ENCODE measurements around the gene SCAF8.

DNA sequence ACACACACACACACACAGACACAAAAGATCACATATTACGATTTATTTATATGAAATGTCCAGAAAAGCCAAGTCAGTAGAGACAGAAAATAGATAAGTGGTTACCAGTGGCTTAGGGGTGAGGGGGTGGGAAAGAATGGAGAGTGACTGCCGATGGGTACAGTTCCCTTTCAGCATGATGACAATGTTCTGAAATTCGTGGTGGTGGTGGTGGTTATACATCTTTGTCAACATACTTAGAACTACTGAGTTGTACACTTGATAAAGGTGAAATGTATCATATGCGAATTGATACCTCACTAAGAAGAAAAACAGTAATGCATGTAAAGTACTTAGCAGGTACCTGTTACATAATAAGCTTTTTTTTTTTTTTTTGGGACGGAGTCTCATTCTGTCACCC lies 124.3 kb downstream of the SCAF8 start:
- TF ChIP-seq, protein P1, sequence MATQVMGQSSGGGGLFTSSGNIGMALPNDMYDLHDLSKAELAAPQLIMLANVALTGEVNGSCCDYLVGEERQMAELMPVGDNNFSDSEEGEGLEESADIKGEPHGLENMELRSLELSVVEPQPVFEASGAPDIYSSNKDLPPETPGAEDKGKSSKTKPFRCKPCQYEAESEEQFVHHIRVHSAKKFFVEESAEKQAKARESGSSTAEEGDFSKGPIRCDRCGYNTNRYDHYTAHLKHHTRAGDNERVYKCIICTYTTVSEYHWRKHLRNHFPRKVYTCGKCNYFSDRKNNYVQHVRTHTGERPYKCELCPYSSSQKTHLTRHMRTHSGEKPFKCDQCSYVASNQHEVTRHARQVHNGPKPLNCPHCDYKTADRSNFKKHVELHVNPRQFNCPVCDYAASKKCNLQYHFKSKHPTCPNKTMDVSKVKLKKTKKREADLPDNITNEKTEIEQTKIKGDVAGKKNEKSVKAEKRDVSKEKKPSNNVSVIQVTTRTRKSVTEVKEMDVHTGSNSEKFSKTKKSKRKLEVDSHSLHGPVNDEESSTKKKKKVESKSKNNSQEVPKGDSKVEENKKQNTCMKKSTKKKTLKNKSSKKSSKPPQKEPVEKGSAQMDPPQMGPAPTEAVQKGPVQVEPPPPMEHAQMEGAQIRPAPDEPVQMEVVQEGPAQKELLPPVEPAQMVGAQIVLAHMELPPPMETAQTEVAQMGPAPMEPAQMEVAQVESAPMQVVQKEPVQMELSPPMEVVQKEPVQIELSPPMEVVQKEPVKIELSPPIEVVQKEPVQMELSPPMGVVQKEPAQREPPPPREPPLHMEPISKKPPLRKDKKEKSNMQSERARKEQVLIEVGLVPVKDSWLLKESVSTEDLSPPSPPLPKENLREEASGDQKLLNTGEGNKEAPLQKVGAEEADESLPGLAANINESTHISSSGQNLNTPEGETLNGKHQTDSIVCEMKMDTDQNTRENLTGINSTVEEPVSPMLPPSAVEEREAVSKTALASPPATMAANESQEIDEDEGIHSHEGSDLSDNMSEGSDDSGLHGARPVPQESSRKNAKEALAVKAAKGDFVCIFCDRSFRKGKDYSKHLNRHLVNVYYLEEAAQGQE (IDR thresholded peaks at IDR 0.05; ENCODE audit: insufficient read depth in 1 of 2, low read depth in 2 of 2, low read length in 2 of 2) = no peak
- TF ChIP-seq SIN3A (IDR thresholded peaks at IDR 0.05; ENCODE audit: borderline replicate concordance, insufficient read depth, low read length) (no peak), FOXP2 (optimal IDR thresholded peaks at IDR 0.05; ENCODE audit: borderline replicate concordance, extremely low read depth, extremely low read length, insufficient read depth) (no peak)

All from PFSK-1 (cell line).